Measurements from ENCODE around the gene SGCE. TPM values are rescaled to one million over a fixed set of nuclear protein-coding genes. Genes with fewer than 3 reads are reported as not detected.

Gene SGCE
- total RNA-seq, 3 donors from 2014 or later, result 6.8 to 70.2 (median 6.8) TPM

- Histone ChIP-seq H3K4me1 (ENCODE audit: low read depth) (no peaks in the 10 kb centered on the region), H3K9me3 (no peaks in the 10 kb centered on the region), H3K4me3 (no peak overlapping the region), H3K36me3 (ENCODE audit: low read depth) (no peaks in the 10 kb centered on the region)
- DNase-seq (peak in 1 of 3 donors; percentile 46), ATAC-seq (peak; percentile 69)
- no peak for TF ChIP-seq CTCF (IDR thresholded peaks at IDR 0.05)
- intact Hi-C loops (cut with DNase I, micrococcal nuclease), result no loop called here
Measured at GRCh38 chr7:94697035-94697974, 41.4 kb upstream of the SGCE start.

- DNase-seq, result no peak
- Histone ChIP-seq H3K9me3 (no peaks in the 10 kb centered on the region), H3K4me3 (no peak overlapping the region), H3K4me1 (ENCODE audit: low read depth) (no peaks in the 10 kb centered on the region), H3K36me3 (ENCODE audit: low read depth) (no peaks in the 10 kb centered on the region)
- ATAC-seq, result no peak
- intact Hi-C loops (cut with DNase I, micrococcal nuclease), result no loop called here
- TF ChIP-seq CTCF (IDR thresholded peaks at IDR 0.05), result no peak
Measured at GRCh38 chr7:94687810-94688209, 31.9 kb upstream of the SGCE start.

GRCh38 chr7:94687076-94687475, 31.1 kb upstream of the SGCE start:
- DNase-seq, result no peak
- TF ChIP-seq CTCF (IDR thresholded peaks at IDR 0.05), result no peak
- Histone ChIP-seq H3K4me3 (no peak overlapping the region), H3K9me3 (no peaks in the 10 kb centered on the region), H3K4me1 (ENCODE audit: low read depth) (no peaks in the 10 kb centered on the region), H3K36me3 (ENCODE audit: low read depth) (no peaks in the 10 kb centered on the region)
- ATAC-seq, result no peak
- intact Hi-C loops (cut with DNase I, micrococcal nuclease), result no loop called here

GRCh38 chr7:94683066-94683465, 27.1 kb upstream of the SGCE start:
- intact Hi-C loops (cut with DNase I, micrococcal nuclease), result no loop called here
- ATAC-seq (no peak), DNase-seq (no peak)
- H3K9me3 ChIP-seq, result no peaks in the 10 kb centered on the region
- H3K4me3 ChIP-seq, result no peak overlapping the region
- no peaks in the 10 kb centered on the region for H3K36me3 ChIP-seq (ENCODE audit: low read depth)
- no peaks in the 10 kb centered on the region for H3K4me1 ChIP-seq (ENCODE audit: low read depth)
- no peak for TF ChIP-seq CTCF (IDR thresholded peaks at IDR 0.05)

GRCh38 chr7:94679358-94679757, 23.4 kb upstream of the SGCE start:
- intact Hi-C loops (cut with DNase I, micrococcal nuclease), result no loop called here
- Histone ChIP-seq H3K36me3 (ENCODE audit: low read depth) (no peaks in the 10 kb centered on the region), H3K4me3 (no peak overlapping the region), H3K4me1 (ENCODE audit: low read depth) (no peaks in the 10 kb centered on the region), H3K9me3 (no peaks in the 10 kb centered on the region)
- ATAC-seq, result no peak
- no peak for TF ChIP-seq CTCF (IDR thresholded peaks at IDR 0.05)
- no peak for DNase-seq

Measured in mucosa of descending colon (tissue), 3 donors.